Activated CD4-positive, alpha-beta T cell treated with anti-CD3 and anti-CD28 coated beads for 36 hours (primary cell): ENCODE results near the gene ATG101. TPM values are rescaled to one million over a fixed set of nuclear protein-coding genes. Genes with fewer than 3 reads are reported as not detected.

ENCODE experiments used
- ATAC-seq: fragments of 200-7000 bp; cut with Tn5 transposase; one replicate; pipeline ENCODE4 v1.10.0; 2021; ENCODE audit warnings: mild to moderate bottlenecking, moderate library complexity
- CTCF ChIA-PET: fragments of 350-600 bp; sonication (Branson Sonifier 250); formaldehyde crosslinking; loops from one replicate; lab custom pipeline; 2021; ENCODE audit warnings: antibody characterized with exemption; lab: Charles Lee
- POLR2A ChIA-PET: fragments of 350-600 bp; sonication (Branson Sonifier 250); formaldehyde crosslinking; loops from one replicate; lab custom pipeline; 2021; ENCODE audit warnings: antibody characterized with exemption, inconsistent platforms; lab: Charles Lee
- DNase-seq: peaks from one replicate; pipeline ENCODE4 v3.0.0-alpha.2; 2020
- H3K27ac Mint-ChIP-seq: one replicate; pipeline ENCODE4 v1.8.0; 2021; ENCODE audit warnings: mixed read lengths
- H3K27me3 Mint-ChIP-seq: one replicate; pipeline ENCODE4 v1.8.0; 2021; ENCODE audit warnings: mixed read lengths
- H3K36me3 Mint-ChIP-seq: one replicate; pipeline ENCODE4 v1.8.0; 2021; ENCODE audit warnings: low read depth, mixed read lengths
- H3K4me1 Mint-ChIP-seq: one replicate; pipeline ENCODE4 v1.8.0; 2021; ENCODE audit warnings: mixed read lengths
- H3K4me3 Mint-ChIP-seq: one replicate; pipeline ENCODE4 v1.8.0; 2021; ENCODE audit warnings: mild to moderate bottlenecking, moderate library complexity, mixed read lengths
- H3K9me3 Mint-ChIP-seq: one replicate; pipeline ENCODE4 v1.8.0; 2021; ENCODE audit warnings: low read depth, mixed read lengths
- intact Hi-C, 2 experiments: fragments of 100-400 bp; cut with DNase I in 1 of 2; cut with micrococcal nuclease in 1 of 2; formaldehyde crosslinking; loops; one replicate each; pipeline versions ENCODE4 v1.14.2 to v1.15.1; 2022 to 2024; cut with DNase I, micrococcal nuclease
- total RNA-seq, 2 experiments: library from RNA; stranded (reverse); gene quantifications; one replicate each; pipeline ENCODE4 v1.2.3, GENCODE V29; 2021

The ATG101 gene
- 10 to 100 TPM; 24.0 to 30.7 TPM for total RNA-seq

DNA sequence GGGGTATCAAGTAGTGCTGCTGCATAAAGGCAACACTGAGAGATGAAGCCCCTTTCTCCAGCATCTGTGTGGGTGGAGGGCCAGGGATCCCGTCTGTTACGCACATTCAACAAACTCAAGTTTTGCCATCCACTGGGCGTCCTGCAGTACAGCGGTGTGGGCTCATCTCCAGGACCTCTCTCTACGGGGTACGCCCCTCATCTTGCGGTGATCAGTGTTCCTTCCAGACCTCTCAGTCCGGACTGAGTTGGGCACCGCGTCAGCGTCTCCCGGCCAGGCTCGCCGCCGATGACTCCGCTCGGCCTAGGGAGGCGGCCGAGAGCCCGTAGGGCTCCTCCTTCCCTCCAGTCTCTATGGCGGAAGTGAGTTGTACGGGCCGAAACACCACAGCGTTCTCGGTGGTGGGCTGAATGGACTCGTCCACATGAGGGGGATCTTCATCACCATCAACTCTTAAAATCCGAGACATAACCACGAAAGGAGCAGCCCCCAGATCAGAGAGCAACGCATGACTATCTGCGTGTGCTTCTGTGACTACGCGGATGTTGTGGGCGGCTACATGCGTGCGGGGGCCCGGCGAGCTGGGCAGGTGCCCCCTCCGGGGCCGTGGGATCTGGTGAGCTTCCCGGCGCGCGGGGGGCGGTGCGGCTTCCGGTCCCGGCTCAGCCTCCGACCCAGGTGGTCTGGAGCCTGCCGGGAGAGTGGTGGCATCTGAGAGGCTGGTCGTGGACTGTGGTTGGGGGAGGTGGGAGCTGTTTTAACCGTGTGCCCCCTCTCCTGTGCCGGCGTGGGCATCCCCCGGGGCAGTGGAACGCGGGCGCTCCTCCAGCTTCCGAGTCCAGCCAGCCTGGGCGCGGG is at the start of gene ATG101:
Gene ATG101, plus strand, starts transcription at position 652 of the 858 bp plus-strand sequence. CDS start 3,673 bp downstream, outside the sequence.
- Mint-ChIP-seq H3K4me1 (peaks cover 56% of the 10 kb centered on the region), H3K9me3 (no peaks in the 10 kb centered on the region)
- intact Hi-C loops, result loop anchor here (1.0 to 10.0 kb wide), 8 partner anchors 18 to 937 kb away; partner anchors contain the start of genes NR4A1 (in 2 of the 2), EIF4B (in 1 of the 2) and TAMALIN (in 1 of the 2)

DNA sequence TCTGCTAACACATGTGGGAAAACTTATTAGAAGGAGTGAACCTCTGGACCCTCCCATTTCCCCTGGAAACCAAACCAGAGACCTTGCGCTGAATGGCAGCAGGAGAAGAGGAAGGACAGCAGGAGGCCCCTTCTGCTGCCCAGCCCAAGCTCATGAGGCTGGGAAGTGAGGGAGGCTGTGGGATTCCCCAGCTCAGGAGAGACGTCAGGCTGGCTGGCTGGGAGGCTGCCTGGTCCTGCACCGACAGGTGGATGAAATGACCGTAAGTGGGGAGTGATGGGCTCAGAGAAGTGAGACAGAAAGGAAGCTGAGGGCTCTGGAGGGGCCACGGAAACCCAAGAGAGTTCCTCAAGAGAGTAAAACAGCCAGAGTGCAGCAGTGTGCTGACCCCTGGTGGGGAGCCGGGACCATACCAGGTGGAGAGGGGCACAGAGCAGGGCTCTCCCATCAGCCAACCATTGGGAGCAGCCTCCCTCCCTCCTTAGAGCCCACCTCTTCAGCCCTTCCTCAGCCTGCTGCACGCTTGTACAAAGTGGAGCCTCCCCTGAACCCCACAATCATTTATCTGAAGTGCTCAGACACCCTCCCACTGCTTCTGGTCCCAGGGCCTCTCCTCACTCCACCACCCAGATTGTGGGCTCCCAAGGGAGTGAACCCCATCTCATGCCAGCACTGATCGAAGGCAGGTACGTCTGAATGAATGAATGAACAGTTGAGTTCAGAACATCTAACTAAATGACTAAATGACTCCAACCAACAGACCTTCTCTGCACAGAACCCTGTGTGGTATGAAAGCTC is 49.0 kb upstream of the ATG101 start:
- Mint-ChIP-seq H3K27ac (no peak overlapping the region), H3K4me1 (peaks cover 32% of the 10 kb centered on the region), H3K4me3 (no peak overlapping the region), H3K27me3 (no peaks in the 10 kb centered on the region), H3K36me3 (no peaks in the 10 kb centered on the region), H3K9me3 (no peaks in the 10 kb centered on the region)
- DNase-seq (peak; percentile 81), ATAC-seq (peak; percentile 21)
- intact Hi-C loops, result loop anchor here (1.0 to 10.0 kb wide), 2 partner anchors 94 to 596 kb away; partner anchors contain the start of gene SLC4A8 (in 1 of the 2)
- ChIA-PET POLR2A (interaction anchor here (0.5 to 0.6 kb wide), 3 partner anchors 40 to 937 kb away, joined by 3 read pairs; partner anchors contain the start of genes ATG101 and CSRNP2), CTCF (interaction anchor here (0.5 to 11.1 kb wide), 15 partner anchors 9 to 886 kb away, joined by 3 to 220 read pairs (median 5); partner anchors contain the start of genes NR4A1 and TAMALIN)

More for the DNA sequence above, at the start of gene ATG101:
- H3K36me3 Mint-ChIP-seq, result peaks cover 26% of the 10 kb centered on the region
- POLR2A ChIA-PET, result interaction anchor here (0.8 to 1.7 kb wide), 7 partner anchors 18 to 936 kb away, joined by 3 to 10 read pairs (median 4); partner anchors contain the start of gene NR4A1
- DNase-seq, result peak; percentile 92
- no peaks in the 10 kb centered on the region for H3K27me3 Mint-ChIP-seq
- peak within 1 kb of the TSS; percentile 99 for H3K4me3 Mint-ChIP-seq
- CTCF ChIA-PET, result interaction anchor here (0.6 to 11.6 kb wide), 11 partner anchors 9 to 1228 kb away, joined by 3 to 253 read pairs (median 4); partner anchors contain the start of gene NR4A1
- peak within 1 kb of the TSS; percentile 99 for H3K27ac Mint-ChIP-seq
- ATAC-seq, result peak; percentile 95

DNA sequence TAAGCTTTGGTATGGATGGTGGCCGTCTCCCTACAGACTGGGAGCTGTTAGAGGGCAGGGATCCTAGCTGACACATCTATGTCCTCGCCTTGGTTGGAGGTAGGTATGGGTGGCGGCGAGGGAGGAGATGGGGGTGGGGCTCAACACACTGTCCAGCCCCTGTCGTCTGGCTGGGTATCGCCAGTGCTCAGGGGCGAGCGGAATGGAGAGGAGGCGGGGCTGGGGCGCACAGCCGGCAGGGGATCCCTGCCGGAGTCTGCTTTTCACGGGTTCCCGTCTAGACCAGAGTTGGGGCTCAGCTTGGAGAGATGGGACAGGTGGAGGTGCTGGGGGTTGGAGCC is 47.0 kb upstream of the ATG101 start:
- DNase-seq (no peak), ATAC-seq (no peak)
- intact Hi-C loops, result loop anchor here (1.0 to 10.0 kb wide), 7 partner anchors 17 to 598 kb away; partner anchors contain the start of genes TAMALIN (in 2 of the 2), ACVR1B (in 1 of the 2) and SLC4A8 (in 1 of the 2)
- ChIA-PET POLR2A (interaction anchor here (0.9 to 1.1 kb wide), 2 partner anchors 14 to 202 kb away, joined by 3 to 4 read pairs; no protein-coding TSS in a partner anchor), CTCF (interaction anchor here (0.6 to 11.1 kb wide), 23 partner anchors 12 to 247 kb away, joined by 3 to 220 read pairs (median 4); partner anchors contain the start of gene TAMALIN)
- no peaks in the 10 kb centered on the region for H3K36me3 Mint-ChIP-seq
- H3K4me1 Mint-ChIP-seq, result peaks cover 37% of the 10 kb centered on the region
- H3K27ac Mint-ChIP-seq, result no peak overlapping the region
- H3K9me3 Mint-ChIP-seq, result no peaks in the 10 kb centered on the region
- H3K27me3 Mint-ChIP-seq, result no peaks in the 10 kb centered on the region
- H3K4me3 Mint-ChIP-seq, result peak overlapping the region; percentile 77

- peak overlapping the region; percentile 97 for H3K27ac Mint-ChIP-seq
- intact Hi-C loops, result loop anchor here (1.0 to 10.0 kb wide), 7 partner anchors 17 to 599 kb away; partner anchors contain the start of genes TAMALIN (in 2 of the 2), ACVR1B (in 1 of the 2) and SLC4A8 (in 1 of the 2)
Observed at GRCh38 chr12:52023182-52023975, 46.4 kb upstream of the ATG101 start.

GRCh38 chr12:52023976-52024688 is 45.6 kb upstream of the ATG101 start:
- intact Hi-C loops, result loop anchor here (1.0 to 10.0 kb wide), 8 partner anchors 18 to 599 kb away; partner anchors contain the start of genes TAMALIN (in 2 of the 2), ACVR1B (in 1 of the 2) and SLC4A8 (in 1 of the 2)
- POLR2A ChIA-PET, result interaction anchor here (1.4 to 2.0 kb wide), 2 partner anchors 20 to 46 kb away, joined by 4 to 6 read pairs; partner anchors contain the start of gene ATG101
- Mint-ChIP-seq H3K9me3 (no peaks in the 10 kb centered on the region), H3K36me3 (no peaks in the 10 kb centered on the region), H3K4me3 (peak overlapping the region; percentile 77), H3K27ac (peak overlapping the region; percentile 97), H3K27me3 (no peaks in the 10 kb centered on the region), H3K4me1 (peaks cover 37% of the 10 kb centered on the region)
- CTCF ChIA-PET, result interaction anchor here (0.7 to 11.8 kb wide), 28 partner anchors 10 to 561 kb away, joined by 3 to 253 read pairs (median 18); partner anchors contain the start of genes ATG101, NR4A1 and TAMALIN
- ATAC-seq (peak; percentile 4), DNase-seq (no peak)

More at GRCh38 chr12:52023182-52023975, 46.4 kb upstream of the ATG101 start:
- H3K4me3 Mint-ChIP-seq, result peak overlapping the region; percentile 77
- H3K36me3 Mint-ChIP-seq, result no peaks in the 10 kb centered on the region
- H3K4me1 Mint-ChIP-seq, result peaks cover 37% of the 10 kb centered on the region
- H3K9me3 Mint-ChIP-seq, result no peaks in the 10 kb centered on the region
- DNase-seq, result peak; percentile 97
- POLR2A ChIA-PET, result interaction anchor here (0.6 to 1.1 kb wide), 3 partner anchors 15 to 1054 kb away, joined by 3 to 7 read pairs (median 4); no protein-coding TSS in a partner anchor
- CTCF ChIA-PET, result interaction anchor here (0.6 to 11.8 kb wide), 24 partner anchors 11 to 209 kb away, joined by 3 to 253 read pairs (median 4); partner anchors contain the start of genes ATG101 and TAMALIN
- peak; percentile 69 for ATAC-seq
- H3K27me3 Mint-ChIP-seq, result no peaks in the 10 kb centered on the region

DNA sequence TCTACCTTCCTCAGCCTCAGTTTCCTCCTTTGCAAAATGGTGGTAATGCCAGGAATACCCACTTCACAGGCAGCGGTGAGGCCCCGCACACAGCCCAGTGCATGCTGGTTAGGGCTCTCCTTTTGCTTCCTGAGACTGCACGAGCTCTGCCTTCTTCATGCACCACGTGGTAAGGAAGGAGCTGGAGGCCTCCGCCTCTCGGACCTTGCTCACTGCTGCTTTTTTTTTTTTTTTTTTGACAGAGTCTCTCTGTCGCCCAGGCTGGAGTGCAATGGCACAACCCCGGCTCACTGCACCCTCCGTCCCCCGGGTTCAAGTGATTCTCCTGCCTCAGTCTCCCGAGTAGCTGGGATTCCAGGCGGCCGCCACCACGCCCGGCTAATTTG is 44.9 kb upstream of the ATG101 start:
- Mint-ChIP-seq H3K4me1 (peaks cover 37% of the 10 kb centered on the region), H3K36me3 (no peaks in the 10 kb centered on the region), H3K27ac (peak overlapping the region; percentile 97), H3K27me3 (no peaks in the 10 kb centered on the region), H3K4me3 (peak overlapping the region; percentile 77), H3K9me3 (no peaks in the 10 kb centered on the region)
- DNase-seq, result peak; percentile 85
- CTCF ChIA-PET, result interaction anchor here (0.5 to 11.8 kb wide), 38 partner anchors 9 to 1644 kb away, joined by 3 to 253 read pairs (median 12); partner anchors contain the start of genes ATG101, NR4A1, SMIM41 and TAMALIN
- peak; percentile 59 for ATAC-seq
- POLR2A ChIA-PET, result interaction anchor here (1.1 to 2.0 kb wide), 3 partner anchors 12 to 45 kb away, joined by 4 to 6 read pairs (median 4); partner anchors contain the start of gene ATG101
- intact Hi-C loops, result loop anchor here (1.0 to 10.0 kb wide), 8 partner anchors 8 to 600 kb away; partner anchors contain the start of genes ATG101 (in 2 of the 2), NR4A1 (in 2 of the 2) and SLC4A8 (in 1 of the 2)

GRCh38 chr12:52026263-52026662 is 43.5 kb upstream of the ATG101 start:
- Mint-ChIP-seq H3K36me3 (no peaks in the 10 kb centered on the region), H3K4me3 (no peak overlapping the region), H3K27ac (no peak overlapping the region), H3K4me1 (peaks cover 25% of the 10 kb centered on the region), H3K9me3 (no peaks in the 10 kb centered on the region), H3K27me3 (no peaks in the 10 kb centered on the region)
- ChIA-PET POLR2A (interaction anchor here (2.0 kb wide), 1 partner anchor 44 kb away, joined by 6 read pairs; the partner anchor contains the start of gene ATG101), CTCF (interaction anchor here (0.5 to 11.8 kb wide), 27 partner anchors 9 to 302 kb away, joined by 3 to 253 read pairs (median 22); partner anchors contain the start of genes ATG101, NR4A1, SMIM41 and TAMALIN)
- DNase-seq (no peak), ATAC-seq (no peak)
- intact Hi-C loops, result loop anchor here in 1 of 2 experiments (10.0 kb wide), 1 partner anchor 601 kb away; the partner anchor contains the start of gene SLC4A8

DNA sequence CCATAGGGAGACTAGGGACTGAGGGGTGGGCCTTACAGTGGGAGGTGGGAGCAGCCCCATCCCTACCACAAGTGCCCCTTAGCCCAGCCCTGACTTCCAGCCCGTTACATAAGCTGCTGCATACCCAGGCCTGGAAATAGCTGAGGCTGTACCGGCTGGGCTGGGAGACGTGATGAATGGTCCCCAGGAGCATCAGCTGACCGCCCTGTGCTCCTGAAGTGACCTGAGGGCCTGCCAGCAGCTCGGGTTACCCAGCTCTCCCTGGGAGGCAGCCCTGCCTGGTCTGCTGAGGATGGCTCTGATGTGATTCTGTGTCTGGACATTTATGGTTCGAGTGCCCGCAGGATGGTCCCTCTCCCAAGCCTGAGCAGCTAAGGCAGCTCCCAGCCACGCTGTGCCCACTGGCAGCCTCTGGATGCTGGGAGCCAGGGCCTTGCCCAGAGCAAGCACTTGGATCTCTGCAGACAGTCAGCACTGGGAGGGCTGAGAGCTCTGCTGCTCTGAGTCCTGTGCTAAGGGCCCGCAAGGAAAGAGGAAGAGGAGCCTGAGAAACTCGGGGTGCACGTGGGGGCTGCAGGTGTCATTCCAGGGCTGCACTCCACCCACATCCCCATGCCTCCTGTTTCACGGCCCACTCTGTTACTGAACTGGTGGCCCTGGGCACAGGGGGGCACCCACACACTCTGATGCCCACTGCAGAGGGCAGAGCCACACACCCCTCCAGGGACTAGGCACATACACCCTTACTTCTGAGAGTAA is 42.5 kb upstream of the ATG101 start:
- no peak for ATAC-seq
- ChIA-PET CTCF (interaction anchor here (0.9 to 11.8 kb wide), 16 partner anchors 8 to 141 kb away, joined by 4 to 253 read pairs (median 50); partner anchors contain the start of genes ATG101, NR4A1 and TAMALIN), POLR2A (no interaction called here)
- no peak for DNase-seq
- Mint-ChIP-seq H3K27ac (no peak overlapping the region), H3K9me3 (no peaks in the 10 kb centered on the region), H3K4me3 (no peak overlapping the region), H3K4me1 (peaks cover 28% of the 10 kb centered on the region), H3K27me3 (no peaks in the 10 kb centered on the region), H3K36me3 (no peaks in the 10 kb centered on the region)
- intact Hi-C loops, result loop anchor here in 1 of 2 experiments (10.0 kb wide), 1 partner anchor 602 kb away; the partner anchor contains the start of gene SLC4A8
